Panc1 (cell line): ENCODE measurements around the gene CRTAC1.

Experiments
- POLR2AphosphoS5 ChIP-seq: IDR thresholded peaks from 2 replicates; pipeline ENCODE4 v1.6.1; 2012; ENCODE audit warnings: mild to moderate bottlenecking, low read depth, low read length, moderate library complexity
- REST ChIP-seq, 2 experiments: IDR thresholded peaks; 2 replicates each; pipeline ENCODE4 v1.6.1; 2011 to 2012; ENCODE audit warnings: low read depth in 2 of 2, control low read depth in 1 of 2, low read length in 1 of 2, mild to moderate bottlenecking in 1 of 2, moderate library complexity in 1 of 2; ENCODE audit not compliant: insufficient read depth in 1 of 2
- TF ChIP-seq, protein P1 (sequence below): fragments of 450-650 bp; IDR thresholded peaks from 2 replicates; pipeline ENCODE4 v1.5.1; 2017; ENCODE audit warnings: mild to moderate bottlenecking

DNA sequence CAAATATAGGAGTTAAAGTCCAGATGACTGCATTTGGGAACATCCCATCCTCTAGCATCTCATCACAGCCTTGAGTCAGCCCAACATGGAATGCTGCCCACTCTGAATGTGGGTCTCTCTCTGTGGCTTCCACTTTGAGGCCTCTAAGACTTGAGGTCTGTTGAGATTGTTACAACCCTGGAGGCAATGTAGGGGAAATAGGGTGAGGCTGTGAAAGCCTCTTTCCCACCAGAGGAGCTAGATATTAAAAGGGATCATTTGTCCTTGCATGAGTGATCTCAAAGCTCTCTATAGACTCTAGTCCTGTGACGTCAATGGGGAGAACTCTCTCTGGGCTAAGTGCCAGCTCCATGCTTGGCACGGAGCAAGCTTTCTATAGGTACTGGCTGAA lies 187.1 kb downstream of the CRTAC1 start:
- TF ChIP-seq, protein P1, sequence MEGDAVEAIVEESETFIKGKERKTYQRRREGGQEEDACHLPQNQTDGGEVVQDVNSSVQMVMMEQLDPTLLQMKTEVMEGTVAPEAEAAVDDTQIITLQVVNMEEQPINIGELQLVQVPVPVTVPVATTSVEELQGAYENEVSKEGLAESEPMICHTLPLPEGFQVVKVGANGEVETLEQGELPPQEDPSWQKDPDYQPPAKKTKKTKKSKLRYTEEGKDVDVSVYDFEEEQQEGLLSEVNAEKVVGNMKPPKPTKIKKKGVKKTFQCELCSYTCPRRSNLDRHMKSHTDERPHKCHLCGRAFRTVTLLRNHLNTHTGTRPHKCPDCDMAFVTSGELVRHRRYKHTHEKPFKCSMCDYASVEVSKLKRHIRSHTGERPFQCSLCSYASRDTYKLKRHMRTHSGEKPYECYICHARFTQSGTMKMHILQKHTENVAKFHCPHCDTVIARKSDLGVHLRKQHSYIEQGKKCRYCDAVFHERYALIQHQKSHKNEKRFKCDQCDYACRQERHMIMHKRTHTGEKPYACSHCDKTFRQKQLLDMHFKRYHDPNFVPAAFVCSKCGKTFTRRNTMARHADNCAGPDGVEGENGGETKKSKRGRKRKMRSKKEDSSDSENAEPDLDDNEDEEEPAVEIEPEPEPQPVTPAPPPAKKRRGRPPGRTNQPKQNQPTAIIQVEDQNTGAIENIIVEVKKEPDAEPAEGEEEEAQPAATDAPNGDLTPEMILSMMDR = no peak
- TF ChIP-seq POLR2AphosphoS5 (no peak), REST (IDR thresholded peaks at IDR 0.05; ENCODE audit: insufficient read depth in 1 of 2, low read depth in 2 of 2, low read length in 1 of 2) (no peak)
